DND-41 (cell line): ENCODE results near the gene XRN1.

Source experiments
- ATAC-seq: fragments of 200-7000 bp; cut with Tn5 transposase; 3 replicates; pipeline ENCODE4 v1.9.1; 2021; ENCODE audit warnings: low read depth; ENCODE audit not compliant: insufficient read depth
- DNase-seq: peaks from one replicate; pipeline ENCODE4 v3.0.0-alpha.2; 2020
- H2AFZ ChIP-seq: 2 replicates; pipeline ENCODE4 v1.6.0; 2012; ENCODE audit warnings: low read depth, low read length
- H3K27ac ChIP-seq: 2 replicates; pipeline ENCODE4 v1.5.1; 2012; ENCODE audit warnings: low read length, inconsistent platforms
- H3K27me3 ChIP-seq: fragments of 200-600 bp; sonication (generic); 2 replicates; pipeline ENCODE4 v1.6.0; 2012; ENCODE audit warnings: low read length, mild to moderate bottlenecking, inconsistent platforms; ENCODE audit not compliant: insufficient read depth, poor library complexity
- H3K36me3 ChIP-seq: 2 replicates; pipeline ENCODE4 v1.5.1; 2012; ENCODE audit warnings: low read length, inconsistent platforms; ENCODE audit not compliant: insufficient read depth
- H3K4me1 ChIP-seq: 2 replicates; pipeline ENCODE4 v1.5.1; 2012; ENCODE audit warnings: mild to moderate bottlenecking, low read length; ENCODE audit not compliant: insufficient read depth
- H3K4me2 ChIP-seq: 2 replicates; pipeline ENCODE4 v1.6.0; 2012; ENCODE audit warnings: mild to moderate bottlenecking, moderate library complexity, low read length, inconsistent platforms; ENCODE audit not compliant: insufficient read depth
- H3K4me3 ChIP-seq, 2 experiments: fragments of 200-600 bp in 1 of 2; shearing (Covaris generic) in 1 of 2; 2 replicates each; pipeline ENCODE4 v1.5.1; 2012 to 2016; ENCODE audit warnings: inconsistent platforms in 2 of 2, low read length in 2 of 2, mild to moderate bottlenecking in 2 of 2, low read depth in 1 of 2, moderate library complexity in 1 of 2
- H3K79me2 ChIP-seq: 2 replicates; pipeline ENCODE4 v1.6.0; 2012; ENCODE audit warnings: low read length, inconsistent platforms; ENCODE audit not compliant: insufficient read depth
- H3K9ac ChIP-seq: 2 replicates; pipeline ENCODE4 v1.6.0; 2012; ENCODE audit warnings: low read depth, mild to moderate bottlenecking, inconsistent platforms, low read length, moderate library complexity
- H3K9me3 ChIP-seq: 2 replicates; pipeline ENCODE4 v1.5.1; 2012; ENCODE audit warnings: low read length, moderate library complexity, mild to moderate bottlenecking, inconsistent platforms; ENCODE audit not compliant: insufficient read depth, severe bottlenecking
- H4K20me1 ChIP-seq: 2 replicates; pipeline ENCODE4 v1.6.0; 2012; ENCODE audit warnings: low read length; ENCODE audit not compliant: insufficient read depth
- CTCF ChIP-seq: IDR thresholded peaks from 2 replicates; pipeline ENCODE4 v1.5.1; 2012; ENCODE audit warnings: borderline replicate concordance, low read length, moderate library complexity, mild to moderate bottlenecking; ENCODE audit not compliant: poor library complexity, severe bottlenecking; ENCODE audit errors: extremely low read depth
- EZH2 ChIP-seq: IDR thresholded peaks from 3 replicates; pipeline ENCODE4 v1.6.1; 2012; ENCODE audit warnings: borderline replicate concordance, low read depth, mild to moderate bottlenecking, moderate library complexity, low read length, inconsistent platforms; ENCODE audit not compliant: severe bottlenecking

The XRN1 gene

GRCh38 chr3:142256712-142257333 is 191.0 kb downstream of the XRN1 start:
- ATAC-seq = no peak
- no peaks in the 10 kb centered on the region for H3K4me1 ChIP-seq
- TF ChIP-seq EZH2 (no peak), CTCF (no peak)
- H3K79me2 ChIP-seq = no peaks in the 10 kb centered on the region
- no peaks in the 10 kb centered on the region for H3K27me3 ChIP-seq
- DNase-seq = no peak
- H3K4me3 ChIP-seq = no peak overlapping the region
- no peak overlapping the region for H2AFZ ChIP-seq
- H3K36me3 ChIP-seq = no peaks in the 10 kb centered on the region
- peaks cover 5% of the 10 kb centered on the region for H3K9me3 ChIP-seq
- no peaks in the 10 kb centered on the region for H4K20me1 ChIP-seq
- H3K27ac ChIP-seq = no peak overlapping the region
- no peak overlapping the region for H3K4me2 ChIP-seq
- H3K9ac ChIP-seq = no peak overlapping the region
